ENCODE data around the gene CYB561D2.

GRCh38 chr3:50334339-50335075, 16.2 kb upstream of the CYB561D2 start:
- TF ChIP-seq EZH2phosphoT487 (IDR thresholded peaks at IDR 0.05) (no peak), CTCF (IDR thresholded peaks at IDR 0.05) (no peak), EZH2 (IDR thresholded peaks at IDR 0.05) (no peak)
